Measurements from ENCODE around the gene SHOC2. TPM values are rescaled to one million over a fixed set of nuclear protein-coding genes. Genes with fewer than 3 reads are reported as not detected.

Gene SHOC2
- total and polyA plus RNA-seq, 11 donors, result 17.9 to 58.4 (median 43.3) TPM

- no peaks in the 10 kb centered on the region for H3K27me3 ChIP-seq
- intact Hi-C loops (cut with DNase I), result loop anchor here in 2 of 10 donors (1.0 to 2.0 kb wide), 2 partner anchors 45 to 47 kb away; partner anchors contain the start of gene PDCD4 (in 1 of the 2)
- H3K27ac ChIP-seq, result peak overlapping the region; percentile 94 to 100 (median 99)
- TF ChIP-seq, protein P1, sequence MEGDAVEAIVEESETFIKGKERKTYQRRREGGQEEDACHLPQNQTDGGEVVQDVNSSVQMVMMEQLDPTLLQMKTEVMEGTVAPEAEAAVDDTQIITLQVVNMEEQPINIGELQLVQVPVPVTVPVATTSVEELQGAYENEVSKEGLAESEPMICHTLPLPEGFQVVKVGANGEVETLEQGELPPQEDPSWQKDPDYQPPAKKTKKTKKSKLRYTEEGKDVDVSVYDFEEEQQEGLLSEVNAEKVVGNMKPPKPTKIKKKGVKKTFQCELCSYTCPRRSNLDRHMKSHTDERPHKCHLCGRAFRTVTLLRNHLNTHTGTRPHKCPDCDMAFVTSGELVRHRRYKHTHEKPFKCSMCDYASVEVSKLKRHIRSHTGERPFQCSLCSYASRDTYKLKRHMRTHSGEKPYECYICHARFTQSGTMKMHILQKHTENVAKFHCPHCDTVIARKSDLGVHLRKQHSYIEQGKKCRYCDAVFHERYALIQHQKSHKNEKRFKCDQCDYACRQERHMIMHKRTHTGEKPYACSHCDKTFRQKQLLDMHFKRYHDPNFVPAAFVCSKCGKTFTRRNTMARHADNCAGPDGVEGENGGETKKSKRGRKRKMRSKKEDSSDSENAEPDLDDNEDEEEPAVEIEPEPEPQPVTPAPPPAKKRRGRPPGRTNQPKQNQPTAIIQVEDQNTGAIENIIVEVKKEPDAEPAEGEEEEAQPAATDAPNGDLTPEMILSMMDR (IDR thresholded peaks at IDR 0.05), result peak in 3 of 12 donors; percentile 14 to 20 (median 15)
- TF ChIP-seq POLR2A (IDR thresholded peaks at IDR 0.05), result no peak
- H3K36me3 ChIP-seq, result peaks cover 0 to 7% (median 0%) of the 10 kb centered on the region in 9 donors
- 0% methylated on average over 7 to 15 of the region's 15 CpGs for WGBS, 4 donors
- H3K9me3 ChIP-seq, result no peaks in the 10 kb centered on the region
- peaks cover 2 to 42% (median 33%) of the 10 kb centered on the region in 12 donors for H3K4me1 ChIP-seq
- peak; percentile 96 to 98 (median 97) for DNase-seq
- ATAC-seq, result no peak
- H3K4me3 ChIP-seq, result peak overlapping the region; percentile 52 to 90 (median 74)
Measured at GRCh38 chr10:110918269-110918642, 1.1 kb upstream of the SHOC2 start.

GRCh38 chr10:110918643-110919348 is 608 bp upstream of the SHOC2 start, which contains the start of gene BBIP1:
Gene BBIP1 (minus strand): TSS chr10:110919180. CDS start chr10:110918157, 1,023 bp downstream.
- intact Hi-C loops (cut with DNase I), result loop anchor here in 2 of 10 donors (1.0 to 2.0 kb wide), 2 partner anchors 46 to 47 kb away; partner anchors contain the start of gene PDCD4 (in 1 of the 2)
- 0 to 1% (median 0%) methylated on average over 21 to 40 of the region's 40 CpGs for WGBS, 4 donors

GRCh38 chr10:110919971-110920881 is 822 bp downstream of the SHOC2 start:
- DNase-seq (peak in 4 of 5 donors; percentile 28 to 40 (median 34)), ATAC-seq (no peak)
- intact Hi-C loops (cut with DNase I), result loop anchor here in 5 of 10 donors (2.0 to 10.0 kb wide), 4 partner anchors 47 to 442 kb away; no protein-coding TSS in a partner anchor
- Histone ChIP-seq H3K4me3 (peak overlapping the region; percentile 59 to 90 (median 75)), H3K36me3 (peaks cover 0 to 7% (median 0%) of the 10 kb centered on the region in 9 donors), H3K27ac (peak overlapping the region; percentile 87 to 99 (median 93)), H3K4me1 (peaks cover 4 to 60% (median 44%) of the 10 kb centered on the region in 12 donors), H3K27me3 (no peaks in the 10 kb centered on the region), H3K9me3 (no peaks in the 10 kb centered on the region)
- 0 to 1% (median 0%) methylated on average over 16 to 44 of the region's 44 CpGs for WGBS, 4 donors
- TF ChIP-seq, protein P1 (IDR thresholded peaks at IDR 0.05), result no peak
- TF ChIP-seq POLR2A (IDR thresholded peaks at IDR 0.05), result no peak

More at GRCh38 chr10:110918643-110919348, 608 bp upstream of the SHOC2 start, which contains the start of gene BBIP1:
- no peak for DNase-seq
- Histone ChIP-seq H3K4me3 (peak within 1 kb of the TSS; percentile 62 to 90 (median 76)), H3K9me3 (no peaks in the 10 kb centered on the region), H3K4me1 (peaks cover 2 to 47% (median 39%) of the 10 kb centered on the region in 12 donors), H3K36me3 (peaks cover 0 to 7% (median 0%) of the 10 kb centered on the region in 9 donors), H3K27me3 (no peaks in the 10 kb centered on the region), H3K27ac (peak within 1 kb of the TSS; percentile 94 to 100 (median 99))
- TF ChIP-seq, protein P1 (IDR thresholded peaks at IDR 0.05), result peak in 4 of 12 donors; percentile 8 to 36 (median 16)
- TF ChIP-seq POLR2A (IDR thresholded peaks at IDR 0.05), result peak in 1 of 2 donors; percentile 66
- ATAC-seq, result peak; percentile 96 to 97 (median 97)
